Adrenal gland (tissue), 5 donors: ENCODE data around the gene COMT.

Experiments used
- POLR2A ChIP-seq, 2 donors: fragments of 450-650 bp; IDR thresholded peaks; one replicate each; pipeline ENCODE4 v1.6.1; 2017; ENCODE audit warnings: antibody characterized with exemption in 2 of 2, mild to moderate bottlenecking in 2 of 2, moderate library complexity in 1 of 2
- TF ChIP-seq, protein P1 (sequence below), 6 experiments: fragments of 450-650 bp in 4 of 6; fragments of 200-600 bp in 2 of 6; sonication (generic) in 1 of 6; IDR thresholded peaks; 1 replicate in 5 of 6; 2 replicates in 1 of 6; pipeline versions ENCODE4 v1.5.1 to v1.8.0; 2016 to 2021; ENCODE audit warnings: antibody characterized with exemption in 6 of 6, mild to moderate bottlenecking in 2 of 6, moderate library complexity in 1 of 6
- donor health status: DM: no; HTN: no; CAD: no.

DNA sequence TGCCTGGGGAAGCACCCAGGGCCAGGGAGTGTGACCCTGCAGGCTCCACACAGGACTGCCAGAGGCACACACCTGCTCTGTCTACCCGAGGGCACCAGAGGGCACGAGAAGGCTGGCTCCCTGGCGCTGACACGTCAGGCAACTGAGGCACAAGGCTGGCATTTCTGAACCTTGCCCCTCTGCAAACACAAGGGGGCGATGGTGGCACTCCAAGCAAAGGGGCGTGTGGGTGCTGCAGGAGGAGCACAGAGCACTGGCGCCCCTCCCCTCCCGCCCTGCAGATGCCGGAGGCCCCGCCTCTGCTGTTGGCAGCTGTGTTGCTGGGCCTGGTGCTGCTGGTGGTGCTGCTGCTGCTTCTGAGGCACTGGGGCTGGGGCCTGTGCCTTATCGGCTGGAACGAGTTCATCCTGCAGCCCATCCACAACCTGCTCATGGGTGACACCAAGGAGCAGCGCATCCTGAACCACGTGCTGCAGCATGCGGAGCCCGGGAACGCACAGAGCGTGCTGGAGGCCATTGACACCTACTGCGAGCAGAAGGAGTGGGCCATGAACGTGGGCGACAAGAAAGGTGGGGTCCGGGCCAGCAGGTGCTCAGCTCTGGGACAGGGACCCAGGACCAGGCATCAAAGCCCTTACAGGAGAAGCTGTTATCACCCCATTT lies 20.8 kb downstream of the COMT start:
- TF ChIP-seq, protein P1, sequence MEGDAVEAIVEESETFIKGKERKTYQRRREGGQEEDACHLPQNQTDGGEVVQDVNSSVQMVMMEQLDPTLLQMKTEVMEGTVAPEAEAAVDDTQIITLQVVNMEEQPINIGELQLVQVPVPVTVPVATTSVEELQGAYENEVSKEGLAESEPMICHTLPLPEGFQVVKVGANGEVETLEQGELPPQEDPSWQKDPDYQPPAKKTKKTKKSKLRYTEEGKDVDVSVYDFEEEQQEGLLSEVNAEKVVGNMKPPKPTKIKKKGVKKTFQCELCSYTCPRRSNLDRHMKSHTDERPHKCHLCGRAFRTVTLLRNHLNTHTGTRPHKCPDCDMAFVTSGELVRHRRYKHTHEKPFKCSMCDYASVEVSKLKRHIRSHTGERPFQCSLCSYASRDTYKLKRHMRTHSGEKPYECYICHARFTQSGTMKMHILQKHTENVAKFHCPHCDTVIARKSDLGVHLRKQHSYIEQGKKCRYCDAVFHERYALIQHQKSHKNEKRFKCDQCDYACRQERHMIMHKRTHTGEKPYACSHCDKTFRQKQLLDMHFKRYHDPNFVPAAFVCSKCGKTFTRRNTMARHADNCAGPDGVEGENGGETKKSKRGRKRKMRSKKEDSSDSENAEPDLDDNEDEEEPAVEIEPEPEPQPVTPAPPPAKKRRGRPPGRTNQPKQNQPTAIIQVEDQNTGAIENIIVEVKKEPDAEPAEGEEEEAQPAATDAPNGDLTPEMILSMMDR (IDR thresholded peaks at IDR 0.05), result peak; percentile 49 to 66 (median 60)
- peak in 1 of 2 donors; percentile 3 for TF ChIP-seq POLR2A (IDR thresholded peaks at IDR 0.05)
